Suprapubic skin (tissue), 3 donors: ENCODE data around the gene IMMP2L.

ENCODE experiments used
- EP300 ChIP-seq: sonication (generic); formaldehyde crosslinking; IDR thresholded peaks from one replicate; pipeline ENCODE4 v1.6.1; 2017; ENCODE audit warnings: antibody characterized with exemption
- TF ChIP-seq, protein P1 (sequence below), 2 donors: fragments of 200-600 bp in 1 of 2; fragments of 450-650 bp in 1 of 2; sonication (generic) in 1 of 2; IDR thresholded peaks; one replicate each; pipeline ENCODE4 v1.5.1; 2016 to 2019; ENCODE audit warnings: antibody characterized with exemption in 2 of 2, mild to moderate bottlenecking in 1 of 2, moderate library complexity in 1 of 2

DNA sequence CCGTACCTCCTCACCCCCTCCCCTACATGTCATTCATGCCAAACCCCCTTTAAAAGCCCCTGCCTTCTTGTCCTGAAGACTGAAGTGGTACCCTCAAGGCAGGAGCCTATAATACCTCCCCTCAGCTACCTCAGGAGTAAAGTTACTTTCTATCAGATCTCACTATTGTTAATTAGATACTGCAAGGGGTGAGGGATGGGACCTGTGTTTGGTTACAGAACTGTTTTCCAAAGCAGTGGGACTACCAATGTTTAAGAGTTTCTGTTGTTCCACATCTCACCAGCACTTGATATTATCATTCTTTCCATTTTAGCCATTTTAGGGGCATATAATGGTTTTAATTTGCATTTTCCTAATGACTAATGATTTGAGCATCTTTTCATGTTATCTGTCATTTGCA, 668.2 kb downstream of the IMMP2L start:
- TF ChIP-seq, protein P1, sequence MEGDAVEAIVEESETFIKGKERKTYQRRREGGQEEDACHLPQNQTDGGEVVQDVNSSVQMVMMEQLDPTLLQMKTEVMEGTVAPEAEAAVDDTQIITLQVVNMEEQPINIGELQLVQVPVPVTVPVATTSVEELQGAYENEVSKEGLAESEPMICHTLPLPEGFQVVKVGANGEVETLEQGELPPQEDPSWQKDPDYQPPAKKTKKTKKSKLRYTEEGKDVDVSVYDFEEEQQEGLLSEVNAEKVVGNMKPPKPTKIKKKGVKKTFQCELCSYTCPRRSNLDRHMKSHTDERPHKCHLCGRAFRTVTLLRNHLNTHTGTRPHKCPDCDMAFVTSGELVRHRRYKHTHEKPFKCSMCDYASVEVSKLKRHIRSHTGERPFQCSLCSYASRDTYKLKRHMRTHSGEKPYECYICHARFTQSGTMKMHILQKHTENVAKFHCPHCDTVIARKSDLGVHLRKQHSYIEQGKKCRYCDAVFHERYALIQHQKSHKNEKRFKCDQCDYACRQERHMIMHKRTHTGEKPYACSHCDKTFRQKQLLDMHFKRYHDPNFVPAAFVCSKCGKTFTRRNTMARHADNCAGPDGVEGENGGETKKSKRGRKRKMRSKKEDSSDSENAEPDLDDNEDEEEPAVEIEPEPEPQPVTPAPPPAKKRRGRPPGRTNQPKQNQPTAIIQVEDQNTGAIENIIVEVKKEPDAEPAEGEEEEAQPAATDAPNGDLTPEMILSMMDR (IDR thresholded peaks at IDR 0.05) = no peak
- TF ChIP-seq EP300 = no peak
